ENCODE results near the gene PDGFRB.

The PDGFRB gene

GRCh38 chr5:150129813-150130492 is 25.7 kb downstream of the PDGFRB start:
- peak; percentile 34 for DNase-seq (ENCODE audit: low read depth)

DNA sequence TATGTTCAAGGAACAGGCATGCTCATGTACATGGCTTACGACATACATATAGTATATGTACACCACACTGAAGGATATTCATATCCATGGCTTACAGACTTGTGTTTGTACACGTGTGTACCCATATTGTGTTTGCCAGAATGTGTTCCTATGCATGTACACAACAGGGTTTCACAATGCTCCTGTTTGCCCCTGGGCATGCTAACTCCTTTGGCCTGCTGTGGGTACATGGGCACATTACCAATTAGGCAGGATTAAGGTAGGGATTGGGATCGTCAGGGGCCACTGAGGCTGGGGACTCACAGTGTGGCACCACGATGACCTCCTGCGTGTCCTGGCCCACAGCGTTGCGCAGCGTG is 26.2 kb downstream of the PDGFRB start:
- DNase-seq (ENCODE audit: low read depth) = no peak

GRCh38 chr5:150126921-150127265 is 28.8 kb downstream of the PDGFRB start:
- DNase-seq (ENCODE audit: low read depth) = no peak

DNA sequence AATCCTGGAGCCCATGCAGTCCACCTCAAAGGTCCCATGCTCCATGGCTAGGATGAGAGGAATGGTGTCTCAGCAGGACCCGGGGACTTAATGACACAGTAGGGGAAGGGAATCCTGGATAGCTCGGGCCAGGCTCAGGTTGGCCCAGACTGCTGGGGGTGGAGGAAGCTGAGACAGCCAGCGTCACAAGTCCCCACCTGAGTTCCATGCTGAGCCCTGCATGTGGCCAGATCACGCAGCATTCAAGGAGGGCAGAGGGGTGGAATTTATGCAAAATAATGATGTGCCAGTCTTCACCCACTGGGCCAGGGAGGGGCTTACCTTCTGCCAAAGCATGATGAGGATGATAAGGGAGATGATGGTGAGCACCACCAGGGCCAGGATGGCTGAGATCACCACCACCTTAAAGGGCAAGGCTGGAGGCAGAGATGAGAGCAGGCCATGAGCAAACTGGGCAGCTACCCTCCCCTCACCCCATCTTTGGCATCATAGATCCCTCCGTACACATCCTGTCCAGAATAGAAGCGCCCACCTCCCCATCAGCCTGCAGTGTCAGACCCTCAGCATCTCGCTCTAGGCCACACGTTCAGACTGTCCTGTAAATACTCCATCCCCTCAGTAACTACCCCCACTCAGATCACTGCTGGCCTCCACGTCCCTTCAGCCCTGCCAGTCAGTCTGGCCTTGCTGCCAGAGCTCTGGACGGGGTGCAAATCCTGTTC is 29.3 kb downstream of the PDGFRB start:
- no peak for DNase-seq (ENCODE audit: low read depth)

DNA sequence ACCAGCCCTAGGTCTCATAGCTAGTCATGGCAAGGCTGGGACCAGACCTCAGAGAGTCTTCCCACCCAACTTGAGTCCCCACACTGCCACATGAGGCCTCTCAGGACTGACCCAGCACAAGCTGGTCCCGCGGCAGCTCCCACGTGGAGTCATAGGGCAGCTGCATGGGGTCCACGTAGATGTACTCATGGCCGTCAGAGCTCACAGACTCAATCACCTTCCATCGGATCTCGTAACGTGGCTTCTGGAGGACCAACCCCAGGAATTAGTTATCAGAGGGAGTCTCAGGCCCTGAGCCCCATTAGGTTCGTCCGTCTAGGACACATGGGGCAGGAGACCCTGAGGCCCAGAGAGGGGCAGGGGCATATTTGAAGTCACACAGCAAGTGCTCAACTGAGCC is 30.3 kb downstream of the PDGFRB start:
- DNase-seq (ENCODE audit: low read depth) = no peak

DNA sequence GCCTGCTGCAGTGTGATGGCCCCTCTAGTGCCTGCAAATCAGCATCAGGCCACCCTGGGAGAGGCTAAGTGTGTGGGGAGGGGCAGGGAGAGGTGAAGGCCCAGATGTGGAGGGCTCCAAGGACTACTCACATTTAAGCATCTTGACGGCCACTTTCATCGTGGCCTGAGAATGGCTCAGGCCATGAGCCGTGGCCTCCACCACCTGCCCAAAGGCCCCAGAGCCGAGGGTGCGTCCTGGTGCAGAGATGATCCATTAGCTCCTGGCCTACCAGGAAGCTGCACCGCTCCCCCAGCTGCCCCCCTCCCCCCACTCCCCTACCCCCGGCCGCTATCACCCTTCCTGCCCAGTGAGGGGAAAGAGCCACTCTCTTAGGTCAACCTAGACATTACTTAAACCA is 31.0 kb downstream of the PDGFRB start:
- no peak for DNase-seq (ENCODE audit: low read depth)

GRCh38 chr5:150124111-150124557 is 31.5 kb downstream of the PDGFRB start:
- no peak for DNase-seq (ENCODE audit: low read depth)

DNA sequence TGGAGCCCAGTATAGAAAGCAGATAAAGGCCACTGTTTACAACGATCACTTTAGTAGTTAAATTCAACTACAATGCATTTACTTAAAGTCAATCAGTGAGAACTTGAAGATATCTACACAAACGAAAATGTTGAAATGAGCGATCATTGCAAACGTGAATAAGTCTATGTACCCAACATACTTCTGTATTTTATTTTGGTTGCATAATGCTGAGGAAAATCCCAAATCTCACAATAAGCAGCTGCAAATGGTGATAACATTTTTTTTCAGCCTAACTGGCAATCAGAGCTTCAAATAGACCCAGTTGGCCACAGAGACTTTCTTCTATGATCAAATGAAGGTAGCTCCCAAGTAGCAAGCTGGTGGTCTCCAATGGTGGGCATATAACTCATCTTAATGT is 32.1 kb downstream of the PDGFRB start:
- DNase-seq (ENCODE audit: low read depth) = no peak

GRCh38 chr5:150122536-150123481 is 32.8 kb downstream of the PDGFRB start:
- no peak for DNase-seq (ENCODE audit: low read depth)

- DNase-seq (ENCODE audit: low read depth) = no peak
Measured at GRCh38 chr5:150122158-150122510, 33.5 kb downstream of the PDGFRB start.

GRCh38 chr5:150121448-150122157 is 34.0 kb downstream of the PDGFRB start:
- no peak for DNase-seq (ENCODE audit: low read depth)

GRCh38 chr5:150120617-150121447 is 34.8 kb downstream of the PDGFRB start:
- DNase-seq (ENCODE audit: low read depth) = no peak

GRCh38 chr5:150120062-150120441 is 35.6 kb downstream of the PDGFRB start:
- DNase-seq (ENCODE audit: low read depth) = no peak

GRCh38 chr5:150119421-150120061 is 36.1 kb downstream of the PDGFRB start:
- no peak for DNase-seq (ENCODE audit: low read depth)

DNA sequence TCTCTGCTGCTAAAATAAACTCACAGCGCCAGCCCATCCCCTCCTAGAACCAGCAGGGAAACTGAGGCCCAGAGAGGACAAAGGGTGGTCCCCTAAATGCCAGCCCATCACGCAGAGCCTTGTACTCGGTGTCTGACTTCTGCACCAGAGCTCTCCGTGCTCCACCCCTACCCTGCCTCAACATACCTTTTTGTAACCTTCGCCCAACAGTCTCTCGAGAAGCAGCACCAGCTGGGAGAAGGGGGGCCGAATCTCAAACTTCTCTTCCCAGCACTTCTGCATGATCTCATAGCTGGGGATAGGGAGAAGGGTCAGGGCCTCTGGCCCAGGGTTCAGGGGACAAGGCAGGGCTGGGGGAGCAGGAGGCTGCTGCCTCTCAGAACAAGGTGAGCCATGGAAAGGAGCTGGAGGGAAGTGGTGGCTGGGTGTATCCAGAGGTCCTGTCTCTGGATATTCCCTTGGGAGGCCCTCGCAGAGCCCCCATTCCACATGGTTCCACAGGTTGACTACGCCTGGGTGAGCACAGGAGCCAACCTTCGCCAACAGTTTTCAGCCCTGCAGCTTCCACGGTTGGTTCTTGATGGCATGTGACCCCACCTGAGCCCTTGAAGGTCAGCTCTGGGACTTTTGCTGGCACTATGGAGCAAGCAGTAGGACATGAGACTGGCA is 37.0 kb downstream of the PDGFRB start:
- no peak for DNase-seq (ENCODE audit: low read depth)

DNA sequence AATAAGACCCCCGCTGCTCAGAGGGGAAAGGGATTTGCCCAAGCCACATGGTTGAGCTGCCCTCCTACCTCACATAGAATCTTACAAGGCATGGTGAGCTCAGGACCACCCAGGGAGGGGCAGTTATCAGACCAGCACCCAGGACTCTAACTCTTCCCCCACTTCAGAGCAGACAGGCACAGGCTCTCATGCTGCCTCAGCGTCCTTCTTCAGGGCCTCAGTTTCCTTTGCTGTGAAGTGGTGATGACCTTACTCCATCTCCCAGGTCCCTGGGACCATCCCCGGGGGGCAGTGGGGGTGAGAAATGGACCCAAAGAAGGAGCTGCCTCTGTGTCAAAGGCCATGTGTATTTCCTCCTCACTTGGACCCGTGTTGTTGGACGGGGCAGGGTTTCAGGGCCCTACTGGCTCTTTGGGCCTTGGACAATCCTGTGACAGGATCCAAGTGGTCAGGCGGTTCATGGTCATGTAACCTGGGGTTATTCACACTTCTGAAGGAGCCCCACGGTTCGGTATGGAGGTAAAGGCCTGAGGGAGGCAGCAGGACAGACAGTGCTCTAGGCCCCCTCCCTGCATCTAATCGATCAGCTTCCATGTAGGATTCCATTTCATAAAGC is 37.6 kb downstream of the PDGFRB start:
- DNase-seq (ENCODE audit: low read depth) = no peak

DNA sequence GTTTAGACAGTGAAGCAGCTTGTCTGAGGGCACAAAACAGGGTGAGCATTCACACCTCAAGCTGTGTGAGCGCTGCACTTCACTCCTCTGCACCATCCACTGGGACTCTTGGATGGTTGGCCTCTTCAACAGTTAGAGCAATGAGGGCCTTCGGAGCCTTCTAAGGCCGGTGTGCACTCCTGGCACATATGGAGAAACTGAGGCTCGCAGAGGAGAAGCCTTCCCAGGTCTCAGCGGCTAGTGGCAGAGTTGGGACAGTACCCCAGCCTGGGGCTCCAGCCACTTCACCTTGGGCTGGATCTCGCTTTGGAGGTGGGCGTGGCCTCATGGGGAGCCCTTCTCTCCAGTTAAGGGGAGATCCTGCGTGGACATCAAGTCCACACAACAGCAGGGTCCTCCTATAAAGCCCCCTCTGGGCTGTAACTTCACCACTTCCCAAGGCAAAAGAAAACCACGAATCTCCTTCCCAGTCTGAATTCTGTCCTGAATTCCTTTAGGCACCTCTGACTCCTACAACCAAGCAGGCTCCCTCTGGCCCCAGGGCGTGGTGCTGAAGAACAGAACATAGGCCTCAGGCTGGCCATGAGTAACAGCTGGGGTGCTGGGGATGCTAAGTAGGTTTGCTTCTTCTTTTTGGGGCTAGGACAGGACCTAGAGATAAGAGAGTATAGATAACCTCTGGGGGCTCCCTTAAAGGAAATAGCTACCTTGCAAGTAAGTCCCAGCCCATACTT is 38.8 kb downstream of the PDGFRB start:
- DNase-seq (ENCODE audit: low read depth) = no peak

GRCh38 chr5:150114773-150115408 is 40.8 kb downstream of the PDGFRB start:
- DNase-seq (ENCODE audit: low read depth) = no peak
